ENCODE results near the gene ERO1B. TPM values are rescaled to one million over a fixed set of nuclear protein-coding genes. Genes with fewer than 3 reads are reported as not detected.

The ERO1B gene
- polyA plus RNA-seq, 4 donors = 2.4 to 6.7 (median 3.6) TPM

GRCh38 chr1:236288620-236288976 lies 6.8 kb upstream of the ERO1B start:
- no peak overlapping the region for H3K4me3 ChIP-seq (ENCODE audit: low read depth in 1 of 3, low read length in 3 of 3)
- FAIRE-seq (no peak), DNase-seq (no peak)
- H3K27ac ChIP-seq (ENCODE audit: low read depth in 1 of 3, low read length in 2 of 3) = no peak overlapping the region
- 86 to 88% (median 88%) methylated on average over 5 of the region's 5 CpGs for WGBS, 3 donors
- H3K27me3 ChIP-seq (ENCODE audit: control insufficient read depth in 3 of 3, insufficient read depth in 3 of 3, low read length in 3 of 3) = peaks cover 0 to 7% (median 0%) of the 10 kb centered on the region in 3 donors
- no peaks in the 10 kb centered on the region for H3K9me3 ChIP-seq (ENCODE audit: control insufficient read depth in 2 of 2, insufficient read depth in 1 of 2, low read depth in 1 of 2, low read length in 1 of 2)
- no peaks in the 10 kb centered on the region for H3K4me1 ChIP-seq (ENCODE audit: control insufficient read depth in 3 of 3, insufficient read depth in 2 of 3, low read depth in 1 of 3, low read length in 2 of 3)
- H3K36me3 ChIP-seq (ENCODE audit: control insufficient read depth in 3 of 3, insufficient read depth in 2 of 3, low read depth in 1 of 3, low read length in 3 of 3) = no peaks in the 10 kb centered on the region

- no peak for FAIRE-seq
- no peak overlapping the region for H3K4me3 ChIP-seq (ENCODE audit: low read depth in 1 of 3, low read length in 3 of 3)
- H3K9me3 ChIP-seq (ENCODE audit: control insufficient read depth in 2 of 2, insufficient read depth in 1 of 2, low read depth in 1 of 2, low read length in 1 of 2) = no peaks in the 10 kb centered on the region
- DNase-seq = no peak
- H3K36me3 ChIP-seq (ENCODE audit: control insufficient read depth in 3 of 3, insufficient read depth in 2 of 3, low read depth in 1 of 3, low read length in 3 of 3) = no peaks in the 10 kb centered on the region
- peaks cover 0 to 10% (median 0%) of the 10 kb centered on the region in 3 donors for H3K27me3 ChIP-seq (ENCODE audit: control insufficient read depth in 3 of 3, insufficient read depth in 3 of 3, low read length in 3 of 3)
- no peak overlapping the region for H3K27ac ChIP-seq (ENCODE audit: low read depth in 1 of 3, low read length in 2 of 3)
- no peaks in the 10 kb centered on the region for H3K4me1 ChIP-seq (ENCODE audit: control insufficient read depth in 3 of 3, insufficient read depth in 2 of 3, low read depth in 1 of 3, low read length in 2 of 3)
- WGBS, 3 donors = 87 to 93% (median 89%) methylated on average over 22 of the region's 22 CpGs
Observed at GRCh38 chr1:236287757-236288619, 6.2 kb upstream of the ERO1B start.

DNA sequence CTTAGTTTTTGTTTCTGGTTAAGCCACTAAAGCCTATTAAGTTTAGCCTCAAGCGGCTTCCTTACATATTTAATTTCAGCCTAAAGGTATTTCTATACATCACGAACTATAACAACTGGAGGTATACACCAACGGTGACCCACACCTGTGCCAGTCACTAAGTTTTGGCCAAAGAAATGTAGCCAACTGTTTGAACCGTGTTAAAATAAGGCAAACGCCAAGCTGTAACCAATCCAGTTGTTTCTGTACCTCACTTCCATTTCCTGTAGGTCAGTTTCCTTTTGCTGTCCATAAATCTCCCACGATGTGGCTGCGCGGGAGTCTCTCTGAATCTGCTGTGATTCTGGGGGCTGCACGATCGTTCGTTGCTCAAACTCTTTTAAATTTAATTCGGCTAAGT lies 5.6 kb upstream of the ERO1B start:
- H3K9me3 ChIP-seq (ENCODE audit: control insufficient read depth in 2 of 2, insufficient read depth in 1 of 2, low read depth in 1 of 2, low read length in 1 of 2) = no peaks in the 10 kb centered on the region
- no peak overlapping the region for H3K4me3 ChIP-seq (ENCODE audit: low read depth in 1 of 3, low read length in 3 of 3)
- WGBS, 3 donors = 91 to 94% (median 94%) methylated on average over 12 of the region's 12 CpGs
- no peaks in the 10 kb centered on the region for H3K36me3 ChIP-seq (ENCODE audit: control insufficient read depth in 3 of 3, insufficient read depth in 2 of 3, low read depth in 1 of 3, low read length in 3 of 3)
- H3K27ac ChIP-seq (ENCODE audit: low read depth in 1 of 3, low read length in 2 of 3) = no peak overlapping the region
- no peaks in the 10 kb centered on the region for H3K4me1 ChIP-seq (ENCODE audit: control insufficient read depth in 3 of 3, insufficient read depth in 2 of 3, low read depth in 1 of 3, low read length in 2 of 3)
- no peak for FAIRE-seq
- H3K27me3 ChIP-seq (ENCODE audit: control insufficient read depth in 3 of 3, insufficient read depth in 3 of 3, low read length in 3 of 3) = peaks cover 0 to 12% (median 0%) of the 10 kb centered on the region in 3 donors
- no peak for DNase-seq

- DNase-seq (no peak), FAIRE-seq (no peak)
- H3K27me3 ChIP-seq (ENCODE audit: control insufficient read depth in 3 of 3, insufficient read depth in 3 of 3, low read length in 3 of 3) = peaks cover 0 to 18% (median 0%) of the 10 kb centered on the region in 3 donors
- no peak overlapping the region for H3K4me3 ChIP-seq (ENCODE audit: low read depth in 1 of 3, low read length in 3 of 3)
- no peaks in the 10 kb centered on the region for H3K4me1 ChIP-seq (ENCODE audit: control insufficient read depth in 3 of 3, insufficient read depth in 2 of 3, low read depth in 1 of 3, low read length in 2 of 3)
- H3K27ac ChIP-seq (ENCODE audit: low read depth in 1 of 3, low read length in 2 of 3) = no peak overlapping the region
- H3K9me3 ChIP-seq (ENCODE audit: control insufficient read depth in 2 of 2, insufficient read depth in 1 of 2, low read depth in 1 of 2, low read length in 1 of 2) = no peaks in the 10 kb centered on the region
- 61 to 68% (median 62%) methylated on average over 2 of the region's 2 CpGs for WGBS, 3 donors
- H3K36me3 ChIP-seq (ENCODE audit: control insufficient read depth in 3 of 3, insufficient read depth in 2 of 3, low read depth in 1 of 3, low read length in 3 of 3) = no peaks in the 10 kb centered on the region
Observed at GRCh38 chr1:236284291-236284721, 2.5 kb upstream of the ERO1B start.

DNA sequence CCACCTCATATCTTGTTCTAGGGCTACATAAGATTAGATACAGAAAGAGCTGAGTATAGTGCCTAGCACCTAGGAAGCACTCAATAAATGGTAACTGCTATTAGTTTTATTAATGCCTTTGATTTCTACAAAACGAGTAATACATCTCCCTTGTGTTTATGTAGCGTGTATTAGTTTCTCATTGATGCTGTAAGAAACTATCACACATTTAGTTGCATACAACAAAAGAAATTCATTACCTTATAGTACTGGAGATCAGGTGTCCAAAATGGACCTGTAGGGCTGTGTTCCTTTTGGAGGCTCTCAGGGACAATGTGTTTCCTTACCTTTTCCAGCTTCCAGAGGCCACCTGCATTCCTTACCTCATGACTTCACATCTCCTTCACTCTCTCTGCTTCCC lies 961 bp upstream of the ERO1B start:
- peak overlapping the region in 1 of 3 donors; percentile 85 for H3K4me3 ChIP-seq (ENCODE audit: low read depth in 1 of 3, low read length in 3 of 3)
- H3K27ac ChIP-seq (ENCODE audit: low read depth in 1 of 3, low read length in 2 of 3) = no peak overlapping the region
- FAIRE-seq = no peak

DNA sequence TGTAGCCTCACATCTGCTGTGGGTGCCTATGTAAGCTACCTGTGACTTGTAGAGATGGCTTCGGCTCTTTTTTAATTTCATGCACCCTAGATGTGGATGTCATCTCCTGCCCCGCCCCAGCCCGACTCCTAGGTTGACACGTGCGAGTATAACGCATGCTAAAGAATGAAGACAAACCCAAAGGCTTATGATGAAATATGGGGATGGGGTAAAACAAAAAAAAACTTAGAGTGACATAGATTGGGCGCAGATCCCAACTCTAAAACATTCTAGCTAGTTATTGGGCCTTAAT lies 613 bp upstream of the ERO1B start:
- no peaks in the 10 kb centered on the region for H3K9me3 ChIP-seq (ENCODE audit: control insufficient read depth in 2 of 2, insufficient read depth in 1 of 2, low read depth in 1 of 2, low read length in 1 of 2)
- H3K4me3 ChIP-seq (ENCODE audit: low read depth in 1 of 3, low read length in 3 of 3) = peak overlapping the region; percentile 55 to 90 (median 85)
- no peak for FAIRE-seq
- no peaks in the 10 kb centered on the region for H3K36me3 ChIP-seq (ENCODE audit: control insufficient read depth in 3 of 3, insufficient read depth in 2 of 3, low read depth in 1 of 3, low read length in 3 of 3)
- no peaks in the 10 kb centered on the region for H3K4me1 ChIP-seq (ENCODE audit: control insufficient read depth in 3 of 3, insufficient read depth in 2 of 3, low read depth in 1 of 3, low read length in 2 of 3)
- peak overlapping the region in 2 of 3 donors; percentile 13 to 81 for H3K27ac ChIP-seq (ENCODE audit: low read depth in 1 of 3, low read length in 2 of 3)
- 4 to 11% (median 7%) methylated on average over 7 of the region's 7 CpGs for WGBS, 3 donors
- H3K27me3 ChIP-seq (ENCODE audit: control insufficient read depth in 3 of 3, insufficient read depth in 3 of 3, low read length in 3 of 3) = peaks cover 0 to 18% (median 0%) of the 10 kb centered on the region in 3 donors
- DNase-seq = no peak

More for the DNA sequence above, 961 bp upstream of the ERO1B start:
- WGBS, 3 donors = 55 to 63% (median 57%) methylated on average over 2 of the region's 2 CpGs
- no peaks in the 10 kb centered on the region for H3K36me3 ChIP-seq (ENCODE audit: control insufficient read depth in 3 of 3, insufficient read depth in 2 of 3, low read depth in 1 of 3, low read length in 3 of 3)
- no peak for DNase-seq
- no peaks in the 10 kb centered on the region for H3K9me3 ChIP-seq (ENCODE audit: control insufficient read depth in 2 of 2, insufficient read depth in 1 of 2, low read depth in 1 of 2, low read length in 1 of 2)
- peaks cover 0 to 18% (median 0%) of the 10 kb centered on the region in 3 donors for H3K27me3 ChIP-seq (ENCODE audit: control insufficient read depth in 3 of 3, insufficient read depth in 3 of 3, low read length in 3 of 3)
- no peaks in the 10 kb centered on the region for H3K4me1 ChIP-seq (ENCODE audit: control insufficient read depth in 3 of 3, insufficient read depth in 2 of 3, low read depth in 1 of 3, low read length in 2 of 3)

- Histone ChIP-seq H3K27me3 (ENCODE audit: control insufficient read depth in 3 of 3, insufficient read depth in 3 of 3, low read length in 3 of 3) (peaks cover 0 to 18% (median 0%) of the 10 kb centered on the region in 3 donors), H3K27ac (ENCODE audit: low read depth in 1 of 3, low read length in 2 of 3) (peak overlapping the region; percentile 22 to 94 (median 76)), H3K36me3 (ENCODE audit: control insufficient read depth in 3 of 3, insufficient read depth in 2 of 3, low read depth in 1 of 3, low read length in 3 of 3) (no peaks in the 10 kb centered on the region), H3K4me1 (ENCODE audit: control insufficient read depth in 3 of 3, insufficient read depth in 2 of 3, low read depth in 1 of 3, low read length in 2 of 3) (no peaks in the 10 kb centered on the region), H3K4me3 (ENCODE audit: low read depth in 1 of 3, low read length in 3 of 3) (peak overlapping the region; percentile 55 to 90 (median 85)), H3K9me3 (ENCODE audit: control insufficient read depth in 2 of 2, insufficient read depth in 1 of 2, low read depth in 1 of 2, low read length in 1 of 2) (no peaks in the 10 kb centered on the region)
- 0 to 1% (median 1%) methylated on average over 38 of the region's 38 CpGs for WGBS, 3 donors
- DNase-seq (peak; percentile 45 to 51), FAIRE-seq (no peak)
Observed at GRCh38 chr1:236281198-236281653, 532 bp downstream of the ERO1B start.

DNA sequence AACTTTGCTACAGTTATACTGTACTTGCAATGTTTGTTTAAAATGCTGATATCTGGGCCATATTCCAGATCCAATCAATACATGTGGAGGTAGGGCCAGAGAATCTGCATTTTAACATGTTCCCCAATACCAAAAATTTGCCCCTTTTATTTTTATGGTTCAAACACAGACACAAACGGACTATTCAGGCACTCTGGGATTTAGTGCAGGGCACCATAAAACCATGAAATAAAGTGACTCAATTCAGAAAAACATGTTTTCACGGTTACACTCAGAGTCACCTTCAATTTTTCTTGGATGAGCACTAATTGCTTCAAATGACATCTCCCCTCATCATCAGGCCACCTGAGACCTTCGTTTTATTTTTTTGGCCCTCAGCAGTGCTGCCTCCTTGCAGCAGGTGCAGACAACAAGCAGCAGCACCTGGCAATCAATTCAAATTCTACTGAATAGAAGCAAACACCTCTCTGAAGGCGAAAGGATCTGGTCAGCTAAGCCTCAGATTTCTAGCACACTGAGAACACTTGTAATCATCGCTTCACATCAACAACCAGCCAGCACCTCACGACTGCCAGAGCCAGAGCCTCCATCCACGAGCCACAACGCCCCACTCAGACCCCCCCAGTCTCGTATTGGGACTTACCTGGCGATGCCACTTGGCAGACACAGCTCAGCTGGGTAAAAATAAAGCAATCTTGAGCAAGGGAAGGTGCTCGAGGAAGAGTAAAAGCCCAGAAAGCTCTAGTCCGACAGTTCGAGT lies 1.1 kb downstream of the ERO1B start:
- H3K27ac ChIP-seq (ENCODE audit: low read depth in 1 of 3, low read length in 2 of 3) = peak overlapping the region in 2 of 3 donors; percentile 76 to 94

More for the DNA sequence above, 1.1 kb downstream of the ERO1B start:
- 2 to 13% (median 6%) methylated on average over 13 of the region's 13 CpGs for whole genome bisulfite sequencing, 3 donors
- Histone ChIP-seq H3K9me3 (ENCODE audit: control insufficient read depth in 2 of 2, insufficient read depth in 1 of 2, low read depth in 1 of 2, low read length in 1 of 2) (no peaks in the 10 kb centered on the region), H3K4me3 (ENCODE audit: low read depth in 1 of 3, low read length in 3 of 3) (peak overlapping the region; percentile 55 to 90 (median 85)), H3K4me1 (ENCODE audit: control insufficient read depth in 3 of 3, insufficient read depth in 2 of 3, low read depth in 1 of 3, low read length in 2 of 3) (no peaks in the 10 kb centered on the region), H3K27me3 (ENCODE audit: control insufficient read depth in 3 of 3, insufficient read depth in 3 of 3, low read length in 3 of 3) (peaks cover 0 to 18% (median 0%) of the 10 kb centered on the region in 3 donors), H3K36me3 (ENCODE audit: control insufficient read depth in 3 of 3, insufficient read depth in 2 of 3, low read depth in 1 of 3, low read length in 3 of 3) (no peaks in the 10 kb centered on the region)
- FAIRE-seq (no peak), DNase-seq (peak in 1 of 2 donors; percentile 29)

Data from small intestine (tissue), 7 donors.